HEK293T (cell line): ENCODE data around the gene NUBPL.

ENCODE experiments used
- BHLHE40 ChIP-seq: fragments of 450-650 bp; IDR thresholded peaks from 2 replicates; pipeline ENCODE4 v1.6.1; 2016; ENCODE audit warnings: mild to moderate bottlenecking, moderate library complexity, borderline replicate concordance
- FOXM1 ChIP-seq: fragments of 450-650 bp; IDR thresholded peaks from 2 replicates; pipeline ENCODE4 v1.6.1; 2017; ENCODE audit warnings: mild to moderate bottlenecking, borderline replicate concordance
- HDGF ChIP-seq: fragments of 450-650 bp; IDR thresholded peaks from 2 replicates; pipeline ENCODE4 v1.6.1; 2017; ENCODE audit warnings: antibody characterized with exemption, borderline replicate concordance
- SP1 ChIP-seq: fragments of 450-650 bp; IDR thresholded peaks from 2 replicates; pipeline ENCODE4 v1.6.1; 2017
- SUZ12 ChIP-seq: fragments of 450-650 bp; IDR thresholded peaks from 2 replicates; pipeline ENCODE4 v1.6.1; 2016; ENCODE audit warnings: mild to moderate bottlenecking
- ZNF384 ChIP-seq: fragments of 450-650 bp; IDR thresholded peaks from 2 replicates; pipeline ENCODE4 v1.6.1; 2016

GRCh38 chr14:31619440-31619839 is 58.2 kb downstream of the NUBPL start:
- TF ChIP-seq HDGF (no peak), FOXM1 (no peak), SUZ12 (no peak), SP1 (no peak), BHLHE40 (no peak), ZNF384 (no peak)
